GM18873 (cell line): ENCODE data around the gene ARMC12.
A peak's percentile ranks its signal among the peaks of the same experiment; 100 is the strongest.
"Not testable (repeated sequence)": the region's sequence is repeated elsewhere in the genome, so short reads cannot be mapped to it uniquely, and the experiment has no call there.

Experiments used
- ATAC-seq: cut with Tn5 transposase; IDR thresholded peaks from one replicate; pipeline ENCODE4 v1.9.1; 2021; ENCODE audit warnings: mild to moderate bottlenecking, moderate library complexity, moderate number of reproducible peaks; ENCODE audit not compliant: unreplicated experiment, low FRiP score

ARMC12 gene

GRCh38 chr6:35731736-35732532 is 4.9 kb upstream of the ARMC12 start:
- peak; percentile 35 for ATAC-seq

- ATAC-seq = no peak
Measured at GRCh38 chr6:35733633-35734032, 3.2 kb upstream of the ARMC12 start.

GRCh38 chr6:35734319-35734718 is 2.5 kb upstream of the ARMC12 start:
- not testable (repeated sequence) for ATAC-seq

- ATAC-seq = no peak
Measured at GRCh38 chr6:35735452-35735851, 1.4 kb upstream of the ARMC12 start.

- ATAC-seq = no peak
Measured at GRCh38 chr6:35736253-35736894, 458 bp upstream of the ARMC12 start.

- ATAC-seq = no peak
Measured at GRCh38 chr6:35737413-35738211, 780 bp downstream of the ARMC12 start.

GRCh38 chr6:35739645-35740524 is 3.1 kb downstream of the ARMC12 start:
- ATAC-seq = no peak

GRCh38 chr6:35742842-35743241 is 6.0 kb downstream of the ARMC12 start:
- ATAC-seq = no peak

GRCh38 chr6:35745509-35745908 is 8.7 kb downstream of the ARMC12 start:
- no peak for ATAC-seq

- no peak for ATAC-seq
Measured at GRCh38 chr6:35746516-35746915, 9.7 kb downstream of the ARMC12 start.

- no peak for ATAC-seq
Measured at GRCh38 chr6:35747877-35748276, 11.0 kb downstream of the ARMC12 start.

GRCh38 chr6:35750557-35750956 is 13.7 kb downstream of the ARMC12 start:
- ATAC-seq = no peak

GRCh38 chr6:35751594-35751993 is 14.8 kb downstream of the ARMC12 start:
- ATAC-seq = no peak

- no peak for ATAC-seq
Measured at GRCh38 chr6:35752330-35752729, 15.5 kb downstream of the ARMC12 start.

GRCh38 chr6:35754452-35755277 is 17.8 kb downstream of the ARMC12 start:
- no peak for ATAC-seq

- no peak for ATAC-seq
Measured at GRCh38 chr6:35755278-35755924, 18.6 kb downstream of the ARMC12 start.

GRCh38 chr6:35757456-35758123 is 20.8 kb downstream of the ARMC12 start:
- no peak for ATAC-seq

GRCh38 chr6:35759426-35759825 is 22.6 kb downstream of the ARMC12 start:
- ATAC-seq = no peak
